Stimulated activated CD8-positive, alpha-beta memory T cell treated with anti-CD3 and anti-CD28 coated beads, Interleukin-12 subunit alpha, Interleukin-12 subunit beta, amount 100 ng/mL, for 24 hours (primary cell): Measurements from ENCODE around the gene TMCO4.

Source experiments
- DNase-seq: peaks from one replicate; pipeline ENCODE4 v3.0.0-alpha.2; 2020; ENCODE audit errors: extremely low read depth

The TMCO4 gene

GRCh38 chr1:19775831-19776230, 23.9 kb downstream of the TMCO4 start:
- DNase-seq = no peak

GRCh38 chr1:19775317-19775716, 24.4 kb downstream of the TMCO4 start:
- no peak for DNase-seq

- no peak for DNase-seq
Observed at GRCh38 chr1:19774180-19774785, 25.4 kb downstream of the TMCO4 start.

GRCh38 chr1:19773485-19773884, 26.2 kb downstream of the TMCO4 start:
- DNase-seq = no peak

GRCh38 chr1:19772053-19772452, 27.7 kb downstream of the TMCO4 start:
- no peak for DNase-seq

GRCh38 chr1:19771350-19771749, 28.4 kb downstream of the TMCO4 start:
- DNase-seq = no peak

- DNase-seq = no peak
Observed at GRCh38 chr1:19770436-19771190, 29.1 kb downstream of the TMCO4 start.

- no peak for DNase-seq
Observed at GRCh38 chr1:19769211-19769932, 30.3 kb downstream of the TMCO4 start.

- DNase-seq = no peak
Observed at GRCh38 chr1:19768353-19769210, 31.1 kb downstream of the TMCO4 start.

GRCh38 chr1:19765623-19766022, 34.1 kb downstream of the TMCO4 start:
- DNase-seq = no peak

GRCh38 chr1:19764848-19765247, 34.9 kb downstream of the TMCO4 start:
- no peak for DNase-seq

GRCh38 chr1:19762175-19762779, 37.4 kb downstream of the TMCO4 start:
- DNase-seq = no peak

- DNase-seq = no peak
Observed at GRCh38 chr1:19759740-19760089, 40.0 kb downstream of the TMCO4 start.

GRCh38 chr1:19758227-19758830, 41.4 kb downstream of the TMCO4 start:
- DNase-seq = no peak

GRCh38 chr1:19757641-19758040, 42.1 kb downstream of the TMCO4 start:
- DNase-seq = no peak

- no peak for DNase-seq
Observed at GRCh38 chr1:19756480-19756879, 43.2 kb downstream of the TMCO4 start.

GRCh38 chr1:19754482-19754881, 45.2 kb downstream of the TMCO4 start:
- DNase-seq = no peak

- no peak for DNase-seq
Observed at GRCh38 chr1:19752083-19752696, 47.5 kb downstream of the TMCO4 start.

- no peak for DNase-seq
Observed at GRCh38 chr1:19750882-19751276, 48.8 kb downstream of the TMCO4 start.

GRCh38 chr1:19750101-19750881, 49.4 kb downstream of the TMCO4 start:
- DNase-seq = no peak
